Stimulated activated CD4-positive, alpha-beta T cell treated with anti-CD3 and anti-CD28 coated beads, Interleukin-4, amount 100 ng/mL, for 4 hours (primary cell): ENCODE results near the gene TPPP2.

Experiments used
- DNase-seq, 2 experiments: peaks; one replicate each; pipeline ENCODE4 v3.0.0-alpha.2; 2020

Gene TPPP2

DNA sequence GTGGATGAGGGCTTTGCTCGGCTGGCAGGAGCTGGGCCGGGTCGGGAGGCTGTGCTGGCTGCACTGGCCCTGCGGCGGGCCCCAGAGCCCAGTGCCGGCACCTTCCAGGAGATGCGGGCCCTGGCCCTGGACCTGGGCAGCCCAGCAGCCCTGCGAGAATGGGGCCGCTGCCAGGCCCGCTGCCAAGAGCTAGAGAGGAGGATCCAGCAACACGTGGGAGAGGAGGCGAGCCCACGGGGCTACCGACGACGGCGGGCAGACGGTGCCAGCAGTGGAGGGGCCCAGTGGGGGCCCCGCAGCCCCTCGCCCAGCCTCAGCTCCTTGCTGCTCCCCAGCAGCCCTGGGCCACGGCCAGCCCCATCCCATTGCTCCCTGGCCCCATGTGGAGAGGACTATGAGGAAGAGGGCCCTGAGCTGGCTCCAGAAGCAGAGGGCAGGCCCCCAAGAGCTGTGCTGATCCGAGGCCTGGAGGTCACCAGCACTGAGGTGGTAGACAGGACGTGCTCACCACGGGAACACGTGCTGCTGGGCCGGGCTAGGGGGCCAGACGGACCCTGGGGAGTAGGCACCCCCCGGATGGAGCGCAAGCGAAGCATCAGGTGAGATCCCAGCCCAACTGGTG, 51.6 kb downstream of the TPPP2 start:
- DNase-seq, result no peak
